GM15510 (cell line): ENCODE results near the gene TFEC.

ENCODE experiments used
- POLR2A ChIP-seq: IDR thresholded peaks from 3 replicates; pipeline ENCODE4 v1.6.1; 2011; ENCODE audit warnings: borderline replicate concordance; ENCODE audit not compliant: insufficient read length; ENCODE audit errors: extremely low read depth

TFEC gene, protein sequence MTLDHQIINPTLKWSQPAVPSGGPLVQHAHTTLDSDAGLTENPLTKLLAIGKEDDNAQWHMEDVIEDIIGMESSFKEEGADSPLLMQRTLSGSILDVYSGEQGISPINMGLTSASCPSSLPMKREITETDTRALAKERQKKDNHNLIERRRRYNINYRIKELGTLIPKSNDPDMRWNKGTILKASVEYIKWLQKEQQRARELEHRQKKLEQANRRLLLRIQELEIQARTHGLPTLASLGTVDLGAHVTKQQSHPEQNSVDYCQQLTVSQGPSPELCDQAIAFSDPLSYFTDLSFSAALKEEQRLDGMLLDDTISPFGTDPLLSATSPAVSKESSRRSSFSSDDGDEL

DNA sequence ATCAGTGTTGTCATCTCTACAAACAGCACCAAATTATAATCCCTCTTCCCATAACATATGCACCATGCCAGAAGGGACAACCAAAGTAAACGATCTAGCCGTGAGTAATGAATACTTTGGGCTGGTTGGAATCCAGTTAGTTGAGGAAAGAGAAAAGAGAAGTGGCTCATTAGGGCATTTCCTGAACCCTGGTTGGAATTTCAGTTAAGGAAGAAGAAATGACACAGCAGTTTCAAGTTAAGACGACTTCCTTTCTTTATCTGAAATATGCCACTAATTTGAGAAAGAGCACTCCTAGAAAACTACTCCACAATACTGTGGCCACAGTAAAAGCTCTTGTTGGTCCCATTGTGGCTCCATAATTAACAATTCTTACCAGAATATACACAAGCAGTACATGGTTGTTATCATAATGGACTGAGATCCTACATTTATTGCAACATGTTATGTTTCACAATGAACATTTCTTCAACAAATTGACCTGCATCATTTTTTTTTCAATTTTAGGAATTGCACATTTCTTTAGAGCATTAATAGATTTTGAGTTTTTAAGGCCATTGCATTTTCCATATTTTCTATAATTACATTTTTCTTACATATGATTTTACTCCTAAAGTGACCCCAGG, at the start of gene TFEC:
Gene TFEC, minus strand, starts transcription at position 113 of the 626 bp plus-strand sequence. CDS start 46,322 bp downstream, outside the sequence.
- no peak for TF ChIP-seq POLR2A

DNA sequence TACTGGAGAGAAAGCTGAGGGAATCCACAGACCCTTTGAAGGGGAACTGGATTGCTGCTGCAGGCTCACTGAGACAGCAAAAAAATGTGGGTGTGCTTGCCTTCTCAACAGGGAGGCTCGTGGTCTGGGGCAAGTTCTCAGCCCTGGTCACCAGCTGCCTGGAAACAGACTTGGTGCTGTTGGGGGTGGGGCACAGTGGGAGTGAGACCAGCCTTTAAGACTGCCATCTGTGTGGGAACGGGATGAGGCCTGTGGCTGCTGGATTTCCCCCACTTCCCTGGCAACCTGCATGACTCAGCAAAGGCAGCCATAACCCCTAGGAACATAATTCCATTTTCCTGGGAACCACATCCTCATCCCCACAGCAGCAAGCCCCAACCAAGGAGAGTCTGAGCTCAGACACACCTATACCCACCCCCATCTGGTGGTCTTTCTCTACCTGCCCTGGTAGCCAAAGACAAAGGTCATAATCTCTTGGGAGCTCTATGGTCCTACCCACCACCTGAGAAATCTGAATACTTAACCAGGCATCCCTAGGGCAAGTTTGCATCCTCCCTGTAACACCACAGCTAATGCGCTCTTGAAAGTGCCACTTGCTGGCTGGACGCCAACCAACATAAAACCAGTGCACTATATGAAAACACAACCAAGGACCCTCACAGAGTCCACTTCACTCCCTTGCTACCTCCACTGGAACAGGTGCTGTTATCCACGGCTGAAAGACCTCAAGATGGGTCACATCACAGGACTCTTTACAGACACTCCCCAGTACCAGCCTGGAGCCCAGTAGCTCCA, 45.0 kb upstream of the TFEC start:
- TF ChIP-seq POLR2A = no peak

DNA sequence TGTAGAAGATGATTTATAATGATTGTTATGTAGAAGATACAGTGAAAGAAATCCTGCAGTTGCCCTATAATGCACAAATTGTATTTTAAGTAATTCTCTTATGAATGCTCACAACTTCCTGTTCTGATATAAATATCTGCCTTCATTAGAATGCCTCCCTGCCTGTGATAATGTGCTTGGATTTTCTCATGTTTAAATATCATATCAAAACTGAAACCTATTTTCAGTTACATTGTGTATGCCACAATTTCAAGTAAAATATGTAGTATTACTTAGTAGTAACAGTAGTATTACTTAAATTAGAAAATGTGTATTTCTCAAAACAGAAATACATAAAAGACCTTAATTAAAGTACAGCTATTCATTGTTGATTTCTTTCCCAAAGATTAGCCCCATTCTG, 41.1 kb upstream of the TFEC start:
- no peak for TF ChIP-seq POLR2A

DNA sequence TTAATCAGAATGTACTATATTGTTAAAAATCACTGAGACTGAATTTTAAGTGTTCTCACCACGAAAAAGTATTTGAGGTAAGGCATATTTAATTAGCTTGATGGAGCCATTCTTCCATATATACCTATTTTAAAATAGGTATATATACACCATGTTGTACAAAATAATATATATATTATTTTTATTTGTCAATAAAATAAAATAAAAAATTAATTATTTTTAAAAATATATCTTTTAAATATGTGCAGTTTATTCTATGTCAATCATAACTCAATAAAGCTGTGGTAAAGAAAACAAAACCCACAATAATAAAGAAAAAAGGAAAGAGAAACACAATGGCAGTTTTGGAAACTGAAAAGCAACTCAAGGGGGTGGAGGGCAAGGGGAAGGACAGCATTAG, 33.6 kb upstream of the TFEC start:
- TF ChIP-seq POLR2A = no peak

DNA sequence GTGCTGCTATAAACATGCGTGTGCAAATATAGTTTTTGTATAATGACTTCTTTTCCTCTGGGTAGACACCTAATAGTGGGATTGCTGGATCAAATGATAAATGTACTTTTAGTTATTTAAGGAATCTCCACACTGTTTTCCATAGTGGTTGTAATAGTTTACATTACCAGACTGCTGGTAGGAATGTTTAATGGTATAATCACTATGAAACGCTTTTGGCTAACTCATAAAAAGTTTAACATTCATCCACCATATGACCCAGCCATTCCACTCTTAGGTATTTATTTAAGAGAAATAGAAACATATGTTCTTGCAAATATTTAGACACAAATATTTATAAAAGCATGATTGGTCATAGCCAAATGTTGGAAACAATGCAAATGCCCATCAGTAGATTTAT, 32.1 kb upstream of the TFEC start:
- TF ChIP-seq POLR2A = no peak

DNA sequence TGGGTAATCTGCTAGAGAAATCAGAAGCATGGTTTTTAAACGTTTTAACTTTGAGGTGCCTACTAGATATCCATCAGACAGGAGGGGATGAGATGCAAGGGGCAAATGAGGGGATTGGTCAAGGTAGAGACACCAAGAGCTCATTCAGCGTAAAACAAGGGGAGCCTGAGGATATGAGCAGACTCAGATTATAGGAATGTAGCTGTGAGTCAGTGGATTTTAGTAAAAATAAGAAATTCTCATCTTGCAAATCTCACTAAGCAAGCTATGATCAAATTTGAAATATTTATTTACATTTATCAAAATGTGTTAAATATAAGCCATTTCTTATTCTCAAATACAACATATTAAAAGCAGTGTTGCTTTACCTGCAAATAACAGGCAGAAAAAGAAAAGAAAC, 21.4 kb upstream of the TFEC start:
- no peak for TF ChIP-seq POLR2A

DNA sequence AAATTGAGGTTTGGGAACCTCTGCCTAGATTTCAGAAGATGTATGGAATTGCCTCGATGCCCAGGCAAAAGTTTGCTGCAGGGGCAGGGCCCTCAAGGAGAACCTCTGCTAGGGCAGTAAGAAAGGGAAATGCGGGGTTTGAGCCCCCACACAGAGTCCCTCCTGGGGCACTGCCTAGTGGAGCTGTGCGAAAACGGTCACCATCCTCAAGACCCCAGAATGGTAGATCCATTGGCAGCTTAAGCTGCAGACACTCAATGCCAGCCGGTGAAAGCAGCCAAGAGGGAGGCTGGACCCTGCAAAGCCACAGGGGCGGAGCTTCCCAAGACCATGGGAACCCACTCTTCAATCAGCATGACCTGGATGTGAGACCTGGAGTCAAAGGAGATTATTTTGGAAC, 15.0 kb upstream of the TFEC start:
- no peak for TF ChIP-seq POLR2A

DNA sequence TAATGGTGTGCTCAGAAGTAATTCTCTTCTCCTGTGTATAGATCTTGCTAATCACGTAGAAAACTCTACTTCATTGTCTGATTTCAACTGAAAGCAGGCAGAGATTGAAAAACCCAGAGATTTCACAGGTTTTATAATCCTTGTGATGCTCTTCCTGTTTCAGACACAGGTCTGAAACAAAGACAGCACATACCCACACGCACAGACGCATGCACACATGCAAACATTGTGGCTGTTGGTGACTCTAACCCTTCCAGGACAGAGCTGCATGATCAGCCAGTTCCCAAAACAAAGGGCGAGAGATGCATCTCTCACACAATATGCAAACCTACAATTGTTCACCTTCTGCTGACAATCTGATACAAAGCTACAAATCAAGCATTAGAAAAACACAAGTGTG, 11.1 kb upstream of the TFEC start:
- no peak for TF ChIP-seq POLR2A

DNA sequence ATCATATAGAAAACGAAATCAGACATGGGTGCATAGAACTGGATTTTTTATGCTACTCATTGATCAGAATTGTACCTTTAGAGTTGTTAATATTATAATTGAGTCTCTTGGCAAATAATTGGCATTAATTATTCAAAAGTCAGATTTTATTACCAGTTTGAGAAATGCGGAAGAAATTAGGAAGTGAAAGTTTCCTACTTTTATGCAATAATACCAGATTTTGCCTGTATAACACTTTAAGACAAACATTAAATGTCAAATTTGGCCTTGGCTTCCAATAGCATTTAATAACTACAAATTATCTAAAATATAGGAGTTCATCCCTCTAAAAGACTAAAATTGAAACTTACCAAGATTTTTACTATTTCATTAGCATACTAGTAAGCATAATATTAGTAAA, 6.8 kb upstream of the TFEC start:
- TF ChIP-seq POLR2A = no peak

DNA sequence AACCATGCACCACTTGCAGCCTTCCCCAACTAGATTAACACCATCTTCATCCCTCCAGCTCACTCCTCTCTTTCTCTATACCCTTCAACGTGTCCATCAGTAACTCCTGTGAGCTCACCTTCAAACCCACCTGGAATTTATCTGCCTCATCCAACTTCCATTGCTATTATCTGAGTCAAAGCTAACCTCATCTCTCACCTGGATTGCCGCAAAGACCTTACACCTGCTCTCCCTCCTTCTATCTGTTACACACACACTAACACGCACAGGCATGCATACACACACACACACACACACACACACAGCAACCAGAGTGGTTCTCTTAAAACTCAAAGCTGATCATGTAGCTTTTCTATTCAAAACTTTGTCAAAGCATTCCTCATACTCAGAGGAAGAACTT, 3.8 kb upstream of the TFEC start:
- TF ChIP-seq POLR2A = no peak

DNA sequence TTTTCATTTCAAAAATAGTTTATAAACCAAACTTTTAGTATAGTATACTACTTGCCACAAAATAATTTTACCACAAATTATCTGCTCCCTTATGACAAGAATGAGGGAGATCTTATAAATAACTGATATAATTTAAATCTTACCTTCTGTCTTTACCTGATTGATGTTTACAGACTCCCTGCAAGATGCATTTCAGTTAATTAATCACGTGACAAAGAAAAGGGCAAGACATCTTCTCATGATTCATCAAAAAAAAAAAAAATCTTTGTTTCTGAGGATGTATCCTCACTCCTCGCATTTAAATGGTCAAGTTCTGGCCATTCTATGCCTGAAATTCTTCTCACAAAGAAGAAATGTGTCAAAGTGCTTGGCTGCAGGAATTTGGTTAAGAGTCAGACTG, 2.3 kb upstream of the TFEC start:
- TF ChIP-seq POLR2A = no peak

DNA sequence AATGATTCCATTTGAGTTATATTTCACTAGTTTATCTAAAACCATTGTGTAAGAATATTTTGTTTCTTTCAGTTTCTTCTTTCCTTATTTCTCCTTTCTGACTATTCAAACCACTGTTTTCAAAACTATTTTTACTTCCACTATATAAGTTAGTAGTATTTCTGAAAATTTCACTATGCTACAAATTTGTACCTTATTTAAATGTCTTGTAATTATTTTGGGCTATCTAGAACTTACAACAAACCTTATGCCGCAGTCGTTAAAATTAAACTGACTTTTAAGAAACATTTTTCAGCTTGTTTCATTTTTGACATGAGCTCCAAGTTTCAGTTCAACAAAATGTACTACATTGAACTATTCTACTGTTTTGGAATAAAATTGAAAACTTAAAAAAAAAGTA, 1.8 kb downstream of the TFEC start:
- no peak for TF ChIP-seq POLR2A

DNA sequence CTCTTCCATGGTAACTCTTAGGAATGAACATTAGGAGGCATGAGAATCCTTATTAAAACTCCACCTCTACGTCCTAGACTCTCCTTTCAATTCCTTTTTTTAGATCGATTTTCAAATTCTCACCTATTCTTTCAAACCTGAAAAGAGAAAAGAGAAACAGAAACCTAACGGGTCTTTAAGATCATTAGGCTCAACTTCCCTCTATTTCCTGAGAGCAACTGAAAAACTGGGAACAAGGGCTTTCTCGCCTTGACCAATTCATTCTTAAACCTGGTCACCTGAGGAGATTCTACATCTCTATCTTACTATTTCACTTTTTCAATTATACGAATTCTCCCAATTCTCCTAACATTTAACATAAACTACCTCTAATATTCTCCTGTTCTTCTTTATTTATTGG, 2.8 kb downstream of the TFEC start:
- no peak for TF ChIP-seq POLR2A

DNA sequence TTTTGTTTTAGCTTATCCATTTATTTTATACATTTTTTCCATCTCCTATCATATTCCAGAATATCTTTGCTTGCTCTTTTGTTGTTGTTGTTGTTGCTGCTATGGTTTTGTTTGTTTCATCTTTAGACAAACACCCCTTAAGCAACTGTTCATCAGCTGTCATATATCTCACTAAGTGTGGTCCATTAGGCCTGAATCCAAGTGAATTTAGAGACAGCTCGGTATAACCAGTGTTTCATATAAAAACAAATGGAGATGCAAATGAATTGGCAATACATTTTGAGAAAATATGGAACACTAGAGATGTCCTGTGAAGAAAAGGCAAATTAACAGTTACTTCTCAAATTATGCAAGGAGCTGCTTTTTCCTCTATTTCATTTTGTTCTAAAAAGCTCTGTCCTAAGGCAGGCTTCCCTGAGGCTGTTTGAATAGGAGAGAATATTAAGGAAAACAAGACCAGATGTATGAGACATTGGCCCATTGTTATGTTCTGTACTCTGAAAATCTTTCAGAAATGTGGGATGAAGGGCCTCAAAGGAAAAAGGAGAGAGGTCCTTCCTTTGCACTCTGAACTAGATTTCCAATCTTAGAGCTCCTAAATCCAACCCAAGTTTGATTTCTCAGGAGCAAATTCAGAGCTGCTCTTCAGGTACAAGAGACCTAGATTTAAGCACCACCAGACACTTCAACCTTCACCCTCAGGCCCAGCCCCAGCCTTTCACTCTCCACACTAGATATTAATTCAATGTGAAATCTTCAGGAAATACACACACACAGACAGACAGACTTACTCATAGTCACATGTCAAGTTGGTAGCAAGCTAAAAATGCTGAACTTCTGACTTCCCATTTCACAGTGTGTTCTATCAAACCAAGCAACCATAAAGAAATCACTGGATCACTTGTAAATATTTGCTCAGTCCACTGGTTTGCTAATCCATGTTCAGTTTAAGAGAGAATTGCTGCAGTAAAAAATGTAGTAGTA, 5.4 kb downstream of the TFEC start:
- TF ChIP-seq POLR2A = no peak
